H1 (cell line): Measurements from ENCODE around the gene ZNF641. TPM values are rescaled to one million over a fixed set of nuclear protein-coding genes. Genes with fewer than 3 reads are reported as not detected.

ENCODE experiments used
- CBX8 ChIP-seq: fragments of 300-800, 300-1000 bp; sonication (generic); IDR thresholded peaks from 2 replicates; pipeline ENCODE4 v1.7.1; 2016; ENCODE audit warnings: low read depth, low read length, borderline replicate concordance
- CHD7 ChIP-seq: fragments of 300-600 bp; sonication (generic); IDR thresholded peaks from 2 replicates; pipeline ENCODE4 v1.7.1; 2012; ENCODE audit warnings: low read length, moderate library complexity, mild to moderate bottlenecking, inconsistent platforms; ENCODE audit not compliant: insufficient replicate concordance
- CTCF ChIP-seq, 3 experiments: IDR thresholded peaks; 1 replicate in 2 of 3; 2 replicates in 1 of 3; pipeline versions ENCODE4 v1.5.1 to v1.6.1; 2011; ENCODE audit warnings: low read length in 3 of 3, mild to moderate bottlenecking in 3 of 3, inconsistent platforms in 2 of 3, low read depth in 1 of 3, moderate library complexity in 1 of 3; ENCODE audit not compliant: insufficient read depth in 1 of 3; ENCODE audit errors: control extremely low read depth in 1 of 3
- JUN ChIP-seq: IDR thresholded peaks from 2 replicates; pipeline ENCODE4 v1.6.1; 2011; ENCODE audit warnings: low read depth, mild to moderate bottlenecking, improper control_type of control experiment, low read length
- KDM4A ChIP-seq: IDR thresholded peaks from one replicate; pipeline ENCODE4 v1.7.1; 2012; ENCODE audit warnings: low read depth, mild to moderate bottlenecking, moderate library complexity, low read length, inconsistent platforms; ENCODE audit not compliant: severe bottlenecking
- RXRA ChIP-seq: IDR thresholded peaks from 2 replicates; pipeline ENCODE4 v1.6.1; 2011; ENCODE audit warnings: low read depth, mild to moderate bottlenecking, low read length, moderate library complexity; ENCODE audit not compliant: insufficient read depth
- SAP30 ChIP-seq: fragments of 300-600 bp; sonication (generic); IDR thresholded peaks from 2 replicates; pipeline ENCODE4 v1.7.1; 2012; ENCODE audit warnings: low read length, moderate library complexity, mild to moderate bottlenecking, inconsistent platforms; ENCODE audit not compliant: insufficient read depth, insufficient replicate concordance
- TAF1 ChIP-seq: IDR thresholded peaks from 2 replicates; pipeline ENCODE4 v1.6.1; 2011; ENCODE audit warnings: mild to moderate bottlenecking, low read depth, low read length
- TAF7 ChIP-seq: optimal IDR thresholded peaks from 2 replicates; pipeline ENCODE3; 2011; ENCODE audit warnings: low read depth, mild to moderate bottlenecking, inconsistent platforms, low read length, moderate library complexity, borderline replicate concordance
- polyA plus RNA-seq, 7 experiments: library from polyadenylated mRNA; depleted of rRNA in 3 of 7; stranded (reverse) in 5 of 7; unstranded in 2 of 7; fragments of >200 nt in 5 of 7; fragments of 200-250 nt in 2 of 7; gene quantifications; 1 replicate in 5 of 7; 2 replicates in 1 of 7; 4 replicates in 1 of 7; pipeline versions ENCODE4 v1.2.1 to v1.2.3, GENCODE V29; 2011 to 2013; ENCODE audit warnings: missing spikeins in 2 of 7, mixed read lengths in 2 of 7
- total RNA-seq: library from RNA; stranded (reverse); fragmentation: NEBNext Ultra II Directional; extraction: Animal tissue kit (Norgen Biotek cat#: 25700); gene quantifications from 2 replicates; pipeline ENCODE4 v1.2.1, GENCODE V29; 2021

The ZNF641 gene
- total and polyA plus RNA-seq, 2 of the 8 experiments (the other 6 are each of a cell fraction or from before 2014, with no cell fraction given), result 2.4 to 6.2 TPM

GRCh38 chr12:48379794-48380193 lies 29.1 kb upstream of the ZNF641 start (continued):
- TF ChIP-seq CHD7, result no peak
- no peak for TF ChIP-seq RXRA
- TF ChIP-seq KDM4A, result no peak
- TF ChIP-seq CBX8, result no peak
- no peak for TF ChIP-seq JUN
- TF ChIP-seq TAF1, result no peak
- TF ChIP-seq CTCF (IDR thresholded peaks at IDR 0.05; ENCODE audit: control extremely low read depth in 1 of 3, insufficient read depth in 1 of 3, low read depth in 1 of 3, low read length in 3 of 3), result no peak
- TF ChIP-seq SAP30, result no peak
- TF ChIP-seq TAF7, result no peak
